DOHH2 (cell line): ENCODE data around the gene HNF4A.

Experiments
- H3F3A ChIP-seq: fragments of 200-600 bp; sonication (generic), shearing (Covaris generic); 2 replicates; pipeline ENCODE4 v1.6.0; 2016; ENCODE audit warnings: antibody characterized with exemption, mild to moderate bottlenecking; ENCODE audit not compliant: control insufficient read depth, insufficient read depth
- H3K27ac ChIP-seq: fragments of 200-600 bp; sonication (generic); 2 replicates; pipeline ENCODE4 v1.5.1; 2014; ENCODE audit warnings: low read depth, mild to moderate bottlenecking, low read length, moderate library complexity
- H3K27me3 ChIP-seq: fragments of 200-600 bp; sonication (generic); 2 replicates; pipeline ENCODE4 v1.6.1; 2014; ENCODE audit warnings: mild to moderate bottlenecking, low read length, mixed read lengths; ENCODE audit not compliant: control insufficient read depth
- H3K36me3 ChIP-seq: fragments of 200-600 bp; sonication (generic); 2 replicates; pipeline ENCODE4 v1.6.1; 2014; ENCODE audit warnings: mild to moderate bottlenecking, low read length, moderate library complexity, mixed read lengths; ENCODE audit not compliant: control insufficient read depth
- H3K4me1 ChIP-seq: fragments of 200-600 bp; sonication (generic); 2 replicates; pipeline ENCODE4 v1.6.1; 2014; ENCODE audit warnings: mild to moderate bottlenecking, low read length, mixed read lengths; ENCODE audit not compliant: control insufficient read depth
- H3K4me2 ChIP-seq: fragments of 200-600 bp; sonication (generic); 2 replicates; pipeline ENCODE4 v1.6.0; 2014; ENCODE audit warnings: mild to moderate bottlenecking, low read length, moderate library complexity
- H3K4me3 ChIP-seq: fragments of 200-600 bp; sonication (generic); 2 replicates; pipeline ENCODE4 v1.5.1; 2014; ENCODE audit warnings: mild to moderate bottlenecking, low read length, mixed read lengths
- H3K79me2 ChIP-seq: fragments of 200-600 bp; sonication (generic); 2 replicates; pipeline ENCODE4 v1.6.1; 2014; ENCODE audit warnings: mild to moderate bottlenecking, low read length, mixed read lengths; ENCODE audit not compliant: control insufficient read depth
- H3K9me2 ChIP-seq: fragments of 200-600 bp; sonication (generic); replicated peaks from 2 replicates; pipeline ENCODE4 v1.6.1; 2014; ENCODE audit warnings: mild to moderate bottlenecking, low read length, mixed read lengths; ENCODE audit not compliant: control insufficient read depth
- H3K9me3 ChIP-seq: fragments of 200-600 bp; sonication (generic); 2 replicates; pipeline ENCODE4 v1.6.1; 2014; ENCODE audit warnings: antibody characterized with exemption, low read length, mixed read lengths; ENCODE audit not compliant: control insufficient read depth, insufficient read depth
- H4K20me1 ChIP-seq: fragments of 200-600 bp; sonication (generic); 2 replicates; pipeline ENCODE4 v1.6.0; 2014; ENCODE audit warnings: low read depth, mild to moderate bottlenecking, antibody characterized with exemption, low read length, moderate library complexity; ENCODE audit not compliant: control insufficient read depth, insufficient read depth
- EZH2phosphoT487 ChIP-seq: fragments of 200-600 bp; sonication (generic); IDR thresholded peaks from 2 replicates; pipeline ENCODE4 v1.6.1; 2017; ENCODE audit warnings: borderline replicate concordance, mild to moderate bottlenecking, antibody characterized with exemption, low read length, moderate library complexity, mixed read lengths
- TF ChIP-seq, protein P1 (sequence below): fragments of 200-600 bp; sonication (generic); IDR thresholded peaks from one replicate; pipeline ENCODE4 v1.5.1; 2014; ENCODE audit warnings: antibody characterized with exemption, mild to moderate bottlenecking, low read depth, low read length; ENCODE audit not compliant: poor library complexity, severe bottlenecking

HNF4A gene

GRCh38 chr20:44410583-44411019 lies 55.1 kb downstream of the HNF4A start:
- Histone ChIP-seq H3K9me3 (no peaks in the 10 kb centered on the region), H3K4me1 (no peaks in the 10 kb centered on the region), H3K79me2 (no peaks in the 10 kb centered on the region), H3F3A (no peaks in the 10 kb centered on the region), H3K27ac (no peak overlapping the region), H4K20me1 (no peaks in the 10 kb centered on the region), H3K27me3 (0 out of 2 replicates have a peak, but pooled peaks cover 2% of the 10 kb centered on the region), H3K36me3 (no peaks in the 10 kb centered on the region), H3K9me2 (no peaks in the 10 kb centered on the region), H3K4me3 (no peak overlapping the region), H3K4me2 (no peak overlapping the region)
- TF ChIP-seq, protein P1, sequence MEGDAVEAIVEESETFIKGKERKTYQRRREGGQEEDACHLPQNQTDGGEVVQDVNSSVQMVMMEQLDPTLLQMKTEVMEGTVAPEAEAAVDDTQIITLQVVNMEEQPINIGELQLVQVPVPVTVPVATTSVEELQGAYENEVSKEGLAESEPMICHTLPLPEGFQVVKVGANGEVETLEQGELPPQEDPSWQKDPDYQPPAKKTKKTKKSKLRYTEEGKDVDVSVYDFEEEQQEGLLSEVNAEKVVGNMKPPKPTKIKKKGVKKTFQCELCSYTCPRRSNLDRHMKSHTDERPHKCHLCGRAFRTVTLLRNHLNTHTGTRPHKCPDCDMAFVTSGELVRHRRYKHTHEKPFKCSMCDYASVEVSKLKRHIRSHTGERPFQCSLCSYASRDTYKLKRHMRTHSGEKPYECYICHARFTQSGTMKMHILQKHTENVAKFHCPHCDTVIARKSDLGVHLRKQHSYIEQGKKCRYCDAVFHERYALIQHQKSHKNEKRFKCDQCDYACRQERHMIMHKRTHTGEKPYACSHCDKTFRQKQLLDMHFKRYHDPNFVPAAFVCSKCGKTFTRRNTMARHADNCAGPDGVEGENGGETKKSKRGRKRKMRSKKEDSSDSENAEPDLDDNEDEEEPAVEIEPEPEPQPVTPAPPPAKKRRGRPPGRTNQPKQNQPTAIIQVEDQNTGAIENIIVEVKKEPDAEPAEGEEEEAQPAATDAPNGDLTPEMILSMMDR, result no peak
- no peak for TF ChIP-seq EZH2phosphoT487

- Histone ChIP-seq H4K20me1 (no peaks in the 10 kb centered on the region), H3F3A (no peaks in the 10 kb centered on the region), H3K4me3 (no peak overlapping the region), H3K4me2 (no peak overlapping the region), H3K79me2 (no peaks in the 10 kb centered on the region), H3K36me3 (no peaks in the 10 kb centered on the region), H3K9me3 (no peaks in the 10 kb centered on the region), H3K27ac (no peak overlapping the region), H3K9me2 (no peaks in the 10 kb centered on the region), H3K27me3 (0 out of 2 replicates have a peak, but pooled peaks cover 2% of the 10 kb centered on the region), H3K4me1 (no peaks in the 10 kb centered on the region)
- TF ChIP-seq, protein P1, result no peak
- no peak for TF ChIP-seq EZH2phosphoT487
Measured at GRCh38 chr20:44411020-44411756, 55.7 kb downstream of the HNF4A start.

- Histone ChIP-seq H3K27me3 (peaks cover 2% of the 10 kb centered on the region; the same call in 1 of the 2 replicates), H3F3A (no peaks in the 10 kb centered on the region), H3K4me3 (no peak overlapping the region), H3K9me2 (no peaks in the 10 kb centered on the region), H3K4me1 (no peaks in the 10 kb centered on the region), H3K27ac (no peak overlapping the region), H3K9me3 (no peaks in the 10 kb centered on the region), H4K20me1 (no peaks in the 10 kb centered on the region), H3K36me3 (no peaks in the 10 kb centered on the region), H3K79me2 (no peaks in the 10 kb centered on the region), H3K4me2 (no peak overlapping the region)
- TF ChIP-seq, protein P1, result no peak
- no peak for TF ChIP-seq EZH2phosphoT487
Measured at GRCh38 chr20:44411757-44412401, 56.4 kb downstream of the HNF4A start.
